ENCODE measurements around the gene MAGEB3.
A peak's percentile ranks its signal among the peaks of the same experiment; 100 is the strongest.
"Not testable (repeated sequence)": the region's sequence is repeated elsewhere in the genome, so short reads cannot be mapped to it uniquely, and the experiment has no call there.

MAGEB3 gene

GRCh38 chrX:30230395-30230794, at the start of gene MAGEB3:
MAGEB3 (plus strand) TSS chrX:30230657; CDS start chrX:30235925, 5,268 bp downstream.
- DNase-seq, result no peak

- no peak for DNase-seq
Measured at GRCh38 chrX:30181353-30181752, 49.1 kb upstream of the MAGEB3 start.

- no peak for DNase-seq
Measured at GRCh38 chrX:30183554-30183953, 46.9 kb upstream of the MAGEB3 start.

GRCh38 chrX:30190426-30190825, 40.0 kb upstream of the MAGEB3 start:
- DNase-seq, result no peak

GRCh38 chrX:30193910-30194309, 36.5 kb upstream of the MAGEB3 start:
- DNase-seq, result not testable (repeated sequence)

- peak; percentile 34 for DNase-seq
Measured at GRCh38 chrX:30196322-30196721, 34.1 kb upstream of the MAGEB3 start.

- DNase-seq, result no peak
Measured at GRCh38 chrX:30212172-30212571, 18.3 kb upstream of the MAGEB3 start.

- peak; percentile 12 for DNase-seq
Measured at GRCh38 chrX:30215357-30215843, 15.1 kb upstream of the MAGEB3 start, which contains the start of gene MAGEB2. MAGEB2 (plus strand) TSS chrX:30215563; CDS start chrX:30218581, 3,018 bp downstream.

GRCh38 chrX:30217465-30217864, 13.0 kb upstream of the MAGEB3 start:
- DNase-seq, result no peak

GRCh38 chrX:30219372-30219771, 11.1 kb upstream of the MAGEB3 start:
- DNase-seq, result no peak

GRCh38 chrX:30220661-30221060, 9.8 kb upstream of the MAGEB3 start:
- DNase-seq, result no peak

- no peak for DNase-seq
Measured at GRCh38 chrX:30224536-30224935, 5.9 kb upstream of the MAGEB3 start.

- DNase-seq, result no peak
Measured at GRCh38 chrX:30228526-30228925, 1.9 kb upstream of the MAGEB3 start.

- DNase-seq, result no peak
Measured at GRCh38 chrX:30241724-30242415, 11.4 kb downstream of the MAGEB3 start, which contains the start of gene MAGEB4. MAGEB4 (plus strand) TSS chrX:30242000; CDS start chrX:30242136, 136 bp downstream.

GRCh38 chrX:30246769-30247489, 16.5 kb downstream of the MAGEB3 start, which contains the start of gene MAGEB1:
MAGEB1 (plus strand) TSS chrX:30247146; CDS start chrX:30250494, 3,348 bp downstream.
- DNase-seq, result peak; percentile 41

- no peak for DNase-seq
Measured at GRCh38 chrX:30248854-30249253, 18.4 kb downstream of the MAGEB3 start.

GRCh38 chrX:30253257-30253656, 22.8 kb downstream of the MAGEB3 start:
- DNase-seq, result no peak

- peak; percentile 0 for DNase-seq
Measured at GRCh38 chrX:30259927-30260326, 29.5 kb downstream of the MAGEB3 start.

GRCh38 chrX:30261012-30261411, 30.6 kb downstream of the MAGEB3 start:
- no peak for DNase-seq

- DNase-seq, result no peak
Measured at GRCh38 chrX:30262763-30263162, 32.3 kb downstream of the MAGEB3 start.

GRCh38 chrX:30270639-30271038, 40.2 kb downstream of the MAGEB3 start:
- DNase-seq, result no peak

GRCh38 chrX:30275498-30275897, 45.0 kb downstream of the MAGEB3 start:
- DNase-seq, result no peak

GRCh38 chrX:30278365-30278764, 47.9 kb downstream of the MAGEB3 start:
- DNase-seq, result no peak

- no peak for DNase-seq
Measured at GRCh38 chrX:30280428-30280827, 50.0 kb downstream of the MAGEB3 start.

Data from NCI-H82 (cell line).